Right lobe of liver (tissue), 6 donors: ENCODE results near the gene FSTL3. TPM values are rescaled to one million over a fixed set of nuclear protein-coding genes. Genes with fewer than 3 reads are reported as not detected.

Experiments used
- ATAC-seq, 4 donors: fragments of 200-7000 bp; cut with Tn5 transposase; one replicate each; pipeline ENCODE4 v1.9.1; 2020; ENCODE audit warnings: mild to moderate bottlenecking in 4 of 4, moderate library complexity in 4 of 4
- DNase-seq, 3 donors: peaks; one replicate each; pipeline ENCODE4 v3.0.0-alpha.2; 2020
- H3K27ac ChIP-seq, 3 donors: fragments of 200-600 bp; one replicate each; pipeline ENCODE4 v1.8.0; 2022
- H3K27me3 ChIP-seq, 2 donors: fragments of 200-600 bp; one replicate each; pipeline ENCODE4 v1.8.0; 2022
- H3K36me3 ChIP-seq, 4 donors: fragments of 200-600 bp; sonication (generic) in 1 of 4; one replicate each; pipeline versions ENCODE4 v1.5.1 to v1.8.0; 2017 to 2022; ENCODE audit warnings: control low read depth in 1 of 4
- H3K4me1 ChIP-seq, 4 donors: fragments of 200-600 bp; sonication (generic) in 1 of 4; one replicate each; pipeline versions ENCODE4 v1.5.1 to v1.8.0; 2017 to 2022; ENCODE audit warnings: control low read depth in 1 of 4
- H3K4me3 ChIP-seq, 3 donors: fragments of 200-600 bp; one replicate each; pipeline ENCODE4 v1.8.0; 2022
- H3K9me3 ChIP-seq, 4 donors: fragments of 200-600 bp; sonication (generic) in 1 of 4; one replicate each; pipeline versions ENCODE4 v1.5.1 to v1.8.0; 2017 to 2022; ENCODE audit warnings: control low read depth in 1 of 4
- CTCF ChIP-seq, 4 donors: fragments of 200-600 bp in 3 of 4; fragments of 450-650 bp in 1 of 4; IDR thresholded peaks; one replicate each; pipeline versions ENCODE4 v1.5.1 to v1.8.0; 2016 to 2022; ENCODE audit warnings: antibody characterized with exemption in 4 of 4, mild to moderate bottlenecking in 2 of 4
- POLR2A ChIP-seq: fragments of 450-650 bp; IDR thresholded peaks from one replicate; pipeline ENCODE4 v1.6.1; 2017; ENCODE audit warnings: antibody characterized with exemption, mild to moderate bottlenecking
- WGBS: methylation state at CpG from one replicate; pipeline ENCODE4 v1.1.6; 2018; ENCODE audit warnings: low coverage, low lambda C conversion rate; ENCODE audit not compliant: insufficient coverage; ENCODE audit errors: missing lambda C conversion rate; 5-methylcytosine and 5-hydroxymethylcytosine counted together
- intact Hi-C, 2 donors: fragments of 100-400 bp; cut with DNase I; formaldehyde crosslinking; loops; one replicate each; pipeline versions ENCODE4 v1.11.2 to v1.14.1; 2022
- total RNA-seq, 6 experiments: library from RNA; depleted of rRNA in 2 of 6; stranded (reverse); fragments of >200 nt in 2 of 6; fragmentation: NEBNext Ultra II Directional in 3 of 6; extraction: Animal tissue kit (Norgen Biotek cat#: 25700) in 3 of 6; gene quantifications; one replicate each; pipeline versions ENCODE4 v1.1.0 to v1.2.4, GENCODE V29; 2016 to 2023
- donor health status: DM: no; HTN: yes; CAD: no.
- donor health status: DM: no; HTN: no; CAD: no.
- donor health status: DM: no; HTN: no; CAD: no.
- donor health status: DM: no; HTN: yes; CAD: no.
- donor health status: DM: no; HTN: yes; CAD: no.

Gene FSTL3
- total RNA-seq, 6 experiments from 2014 or later: 4.2 to 18.7 (median 10.4) TPM

- no peak overlapping the region for H3K4me3 ChIP-seq
These were observed 37.3 kb upstream of the FSTL3 start for GRCh38 chr19:638906-639252.

GRCh38 chr19:639253-640160, 36.7 kb upstream of the FSTL3 start, which contains the start of gene FGF22:
Gene FGF22 (plus strand): TSS chr19:639879. CDS start chr19:639926, 47 bp downstream.
- Histone ChIP-seq H3K27ac (no peak within 1 kb of the TSS), H3K36me3 (no peaks in the 10 kb centered on the region), H3K27me3 (no peaks in the 10 kb centered on the region), H3K4me3 (peak within 1 kb of the TSS; percentile 8 to 41 (median 16)), H3K9me3 (no peaks in the 10 kb centered on the region), H3K4me1 (peaks cover 0 to under 1% (median 0%) of the 10 kb centered on the region in 4 donors)
- ATAC-seq (peak; percentile 90 to 97 (median 90)), DNase-seq (peak; percentile 91 to 94 (median 92))
- no peak for TF ChIP-seq POLR2A
- no peak for TF ChIP-seq CTCF (IDR thresholded peaks at IDR 0.05)
- WGBS: 7% methylated on average over 28 of the region's 109 CpGs
- intact Hi-C loops: no loop called here

More at GRCh38 chr19:638906-639252, 37.3 kb upstream of the FSTL3 start:
- no peak for DNase-seq
- Histone ChIP-seq H3K27ac (no peak overlapping the region), H3K36me3 (no peaks in the 10 kb centered on the region), H3K4me1 (peaks cover 0 to 7% (median 2%) of the 10 kb centered on the region in 4 donors), H3K9me3 (no peaks in the 10 kb centered on the region), H3K27me3 (no peaks in the 10 kb centered on the region)
- no peak for TF ChIP-seq POLR2A
- TF ChIP-seq CTCF (IDR thresholded peaks at IDR 0.05): no peak
- intact Hi-C loops: no loop called here
- ATAC-seq: no peak
- no CpG with 5 or more reads among the region's 17 CpGs for WGBS

GRCh38 chr19:640161-640558, 36.0 kb upstream of the FSTL3 start:
- ATAC-seq (no peak), DNase-seq (no peak)
- Histone ChIP-seq H3K4me3 (peak overlapping the region in 2 of 3 donors; percentile 6 to 41), H3K27ac (no peak overlapping the region), H3K9me3 (no peaks in the 10 kb centered on the region), H3K4me1 (no peaks in the 10 kb centered on the region), H3K27me3 (no peaks in the 10 kb centered on the region), H3K36me3 (no peaks in the 10 kb centered on the region)
- intact Hi-C loops: no loop called here
- WGBS: 66% methylated on average over 8 of the region's 25 CpGs
- TF ChIP-seq POLR2A (no peak), CTCF (IDR thresholded peaks at IDR 0.05) (no peak)

GRCh38 chr19:640606-641189, 35.5 kb upstream of the FSTL3 start:
- no peaks in the 10 kb centered on the region for H3K9me3 ChIP-seq
- ATAC-seq: no peak
- no peaks in the 10 kb centered on the region for H3K27me3 ChIP-seq
- TF ChIP-seq POLR2A (no peak), CTCF (IDR thresholded peaks at IDR 0.05) (no peak)
- H3K4me3 ChIP-seq: no peak overlapping the region
- H3K36me3 ChIP-seq: no peaks in the 10 kb centered on the region
- no peak for DNase-seq
- H3K27ac ChIP-seq: no peak overlapping the region
- intact Hi-C loops: no loop called here
- WGBS: no CpG with 5 or more reads among the region's 31 CpGs
- H3K4me1 ChIP-seq: no peaks in the 10 kb centered on the region
